Measurements from ENCODE around the gene AP3B2.
A peak's percentile ranks its signal among the peaks of the same experiment; 100 is the strongest.
"Not testable (repeated sequence)": the region's sequence is repeated elsewhere in the genome, so short reads cannot be mapped to it uniquely, and the experiment has no call there.

Gene AP3B2

GRCh38 chr15:82655606-82656005, 54.1 kb downstream of the AP3B2 start:
- H3K27ac ChIP-seq = no peak overlapping the region

DNA sequence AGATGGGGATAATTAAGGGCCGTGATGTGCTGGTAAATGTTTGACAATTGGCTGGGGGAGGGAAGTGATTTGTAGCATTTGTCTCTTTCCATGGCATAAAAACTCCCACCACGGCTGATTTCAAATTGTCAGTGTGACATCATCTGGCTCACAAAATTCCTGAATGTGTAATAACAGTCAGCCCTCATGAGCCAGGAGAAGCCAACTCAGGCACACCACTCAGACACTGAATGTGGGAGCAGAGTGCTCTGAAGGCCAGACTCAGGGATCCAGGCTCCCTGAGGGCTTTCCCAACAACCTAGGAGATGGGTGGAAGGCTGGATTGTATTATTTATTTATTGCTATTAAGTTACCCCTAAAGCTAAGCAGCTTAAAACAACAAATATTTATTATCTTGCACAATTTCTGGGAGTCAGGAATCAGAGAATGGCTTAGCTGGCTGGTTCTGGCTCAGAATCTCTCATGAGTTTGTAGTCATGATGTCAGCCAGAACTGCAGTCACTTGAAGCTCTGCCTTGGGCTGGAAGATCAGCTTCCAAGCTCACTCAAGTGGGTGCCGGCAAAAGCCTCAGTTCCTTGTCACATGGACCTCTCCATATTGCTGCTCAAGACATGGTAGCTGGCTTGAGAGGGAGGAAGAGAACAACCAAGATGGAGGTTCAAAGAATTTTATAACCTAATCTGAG, 56.0 kb downstream of the AP3B2 start:
- Histone ChIP-seq H3K27ac (no peak overlapping the region), H3K4me3 (no peak overlapping the region)

More at GRCh38 chr15:82655606-82656005, 54.1 kb downstream of the AP3B2 start:
- H3K4me3 ChIP-seq = no peak overlapping the region

DNA sequence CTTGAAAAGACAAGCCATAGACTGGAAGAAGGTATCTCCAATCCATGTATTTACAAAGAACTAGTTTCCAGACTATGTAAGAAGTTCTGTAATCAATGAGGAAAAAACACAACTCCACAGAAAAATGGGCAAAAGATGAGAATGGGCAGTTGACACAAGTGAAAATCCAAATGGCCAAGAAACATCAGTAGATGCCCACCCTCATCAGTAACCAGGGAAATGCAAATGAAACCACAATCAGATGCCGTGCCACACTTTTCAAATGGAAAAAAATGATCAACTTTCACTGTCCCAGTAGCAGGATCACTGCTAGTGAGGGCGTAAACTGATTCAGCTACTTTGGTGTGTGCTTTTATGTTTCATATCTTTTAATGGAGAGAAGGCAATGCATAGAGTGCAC, 58.0 kb downstream of the AP3B2 start:
- no peak overlapping the region for H3K27ac ChIP-seq
- H3K4me3 ChIP-seq = no peak overlapping the region

- Histone ChIP-seq H3K4me3 (no peak overlapping the region), H3K27ac (no peak overlapping the region)
Observed at GRCh38 chr15:82650046-82650670, 59.5 kb downstream of the AP3B2 start.

- Histone ChIP-seq H3K27ac (no peak overlapping the region), H3K4me3 (no peak overlapping the region)
Observed at GRCh38 chr15:82649226-82649999, 60.3 kb downstream of the AP3B2 start.

GRCh38 chr15:82648257-82649103, 61.2 kb downstream of the AP3B2 start:
- peak overlapping the region in 6 of 7 experiments; percentile 26 to 52 (median 37) for H3K4me3 ChIP-seq
- H3K27ac ChIP-seq = peak overlapping the region in 6 of 21 experiments; percentile 8 to 76 (median 20)

DNA sequence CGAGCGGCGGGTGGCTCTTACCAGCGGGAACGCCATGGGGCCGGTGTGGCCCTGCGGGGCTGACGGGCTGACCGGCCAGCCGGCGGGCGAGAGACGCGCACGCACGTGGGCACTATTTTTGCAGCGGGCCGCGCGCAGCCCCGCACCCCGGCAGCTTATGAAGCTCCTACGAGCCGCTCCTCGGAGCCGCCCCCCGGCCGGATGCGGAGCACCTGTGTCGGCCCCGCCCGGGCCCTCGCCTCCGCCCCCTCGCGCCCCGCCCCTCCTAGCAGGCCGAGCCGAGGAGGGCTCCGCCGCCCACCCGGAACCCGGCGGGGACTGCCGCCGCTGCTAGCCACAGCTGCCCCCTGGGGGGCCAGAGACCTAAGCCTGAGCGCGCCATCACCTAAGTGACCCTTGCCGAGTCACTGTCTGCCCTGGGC, 61.8 kb downstream of the AP3B2 start:
- H3K27ac ChIP-seq = peak overlapping the region in 6 of 21 experiments; percentile 8 to 76 (median 20)
- peak overlapping the region; percentile 26 to 52 (median 34) for H3K4me3 ChIP-seq

GRCh38 chr15:82647045-82647834, 62.4 kb downstream of the AP3B2 start, which contains the start of gene CPEB1:
Gene CPEB1, minus strand, starts transcription at chr15:82647363. Its CDS starts 18,904 bp downstream, at chr15:82628459.
- peak within 1 kb of the TSS in 6 of 21 experiments; percentile 8 to 76 (median 26) for H3K27ac ChIP-seq
- peak within 1 kb of the TSS; percentile 26 to 52 (median 34) for H3K4me3 ChIP-seq

- Histone ChIP-seq H3K27ac (peak overlapping the region in 1 of 21 experiments; percentile 76), H3K4me3 (peak overlapping the region in 2 of 7 experiments; percentile 33 to 52)
Observed at GRCh38 chr15:82646250-82647044, 63.2 kb downstream of the AP3B2 start.

DNA sequence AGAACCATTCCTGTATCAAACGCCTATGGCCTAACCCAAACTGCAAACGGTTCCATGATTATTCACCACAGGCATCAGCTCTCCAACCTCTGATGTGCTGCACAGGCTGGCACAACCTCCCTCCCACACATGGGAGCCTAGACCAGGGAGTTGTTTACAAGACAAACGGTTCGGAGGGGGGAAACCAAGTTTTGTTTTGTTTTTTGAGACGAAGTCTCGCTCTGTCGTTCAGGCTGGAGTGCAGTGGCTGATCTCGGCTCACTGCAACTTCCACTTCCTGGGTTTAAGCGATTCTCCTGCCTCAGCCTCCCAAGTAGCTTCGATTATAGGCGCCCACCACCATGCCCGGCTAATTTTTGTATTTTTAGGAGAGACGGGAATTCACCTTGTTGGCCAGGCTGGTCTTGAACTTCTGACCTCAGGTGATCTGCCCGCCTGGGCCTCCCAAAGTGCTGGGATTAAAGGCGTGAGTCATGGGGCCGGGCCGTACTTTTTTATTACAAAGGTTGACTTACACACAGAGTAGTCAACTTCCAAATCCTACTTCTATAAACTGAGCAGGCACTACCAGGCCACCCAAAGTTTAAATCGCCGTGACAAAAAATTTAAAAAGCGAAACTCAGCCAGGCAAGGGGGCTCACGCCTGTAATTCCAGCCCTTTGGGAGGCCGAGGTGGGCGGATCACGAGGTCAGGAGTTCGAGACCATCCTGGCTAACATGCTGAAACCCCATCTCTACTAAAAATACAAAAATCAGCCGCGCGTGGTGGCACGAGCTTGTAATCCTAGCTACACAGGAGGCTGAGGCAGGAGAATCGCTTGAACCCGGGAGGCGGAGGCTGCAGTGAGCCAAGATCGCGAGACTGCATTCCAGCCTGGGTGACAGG, 64.5 kb downstream of the AP3B2 start:
- H3K4me3 ChIP-seq, H3K27ac ChIP-seq: not testable (repeated sequence)

GRCh38 chr15:82643992-82644391, 65.7 kb downstream of the AP3B2 start:
- Histone ChIP-seq H3K4me3 (no peak overlapping the region), H3K27ac (no peak overlapping the region)

- no peak overlapping the region for H3K27ac ChIP-seq
Observed at GRCh38 chr15:82642656-82643055, 67.0 kb downstream of the AP3B2 start.

DNA sequence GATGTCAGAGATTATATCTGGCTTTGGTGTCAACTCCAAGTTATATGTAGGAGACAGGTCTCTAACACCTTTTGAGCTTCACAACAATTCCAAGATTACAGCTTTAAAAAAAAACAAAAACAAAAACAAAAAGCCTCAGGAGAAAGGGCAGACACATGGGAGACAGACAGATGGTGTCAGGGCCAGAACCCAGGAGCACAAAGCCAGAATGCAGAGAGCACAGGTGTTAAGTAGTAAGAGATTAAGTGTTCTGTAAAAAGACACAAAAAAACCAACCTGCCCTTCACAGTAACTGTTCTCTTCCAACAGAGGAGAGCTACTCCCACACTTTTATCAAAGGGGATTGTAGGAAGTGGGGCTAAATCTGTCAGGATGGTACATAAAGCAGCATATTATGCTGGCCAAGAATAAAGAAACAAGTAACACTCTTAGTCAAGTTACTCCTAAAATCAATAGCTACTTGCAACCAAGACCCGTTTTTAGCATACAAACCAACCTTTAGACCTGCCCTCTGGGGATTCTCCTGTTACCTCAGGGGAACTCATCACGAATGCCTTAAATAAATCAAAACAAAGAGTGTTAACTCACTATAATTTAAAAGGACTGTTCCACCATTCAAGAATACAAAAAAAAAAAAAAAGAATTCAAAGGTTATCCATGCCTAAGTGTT, 68.4 kb downstream of the AP3B2 start:
- H3K4me3 ChIP-seq = no peak overlapping the region

More at GRCh38 chr15:82642656-82643055, 67.0 kb downstream of the AP3B2 start:
- H3K4me3 ChIP-seq = no peak overlapping the region

GRCh38 chr15:82640672-82641071, 69.0 kb downstream of the AP3B2 start:
- no peak overlapping the region for H3K4me3 ChIP-seq
- no peak overlapping the region for H3K27ac ChIP-seq

More for the DNA sequence above, 68.4 kb downstream of the AP3B2 start:
- H3K27ac ChIP-seq = no peak overlapping the region

- Histone ChIP-seq H3K4me3 (no peak overlapping the region), H3K27ac (no peak overlapping the region)
Observed at GRCh38 chr15:82635798-82636197, 73.9 kb downstream of the AP3B2 start.

DNA sequence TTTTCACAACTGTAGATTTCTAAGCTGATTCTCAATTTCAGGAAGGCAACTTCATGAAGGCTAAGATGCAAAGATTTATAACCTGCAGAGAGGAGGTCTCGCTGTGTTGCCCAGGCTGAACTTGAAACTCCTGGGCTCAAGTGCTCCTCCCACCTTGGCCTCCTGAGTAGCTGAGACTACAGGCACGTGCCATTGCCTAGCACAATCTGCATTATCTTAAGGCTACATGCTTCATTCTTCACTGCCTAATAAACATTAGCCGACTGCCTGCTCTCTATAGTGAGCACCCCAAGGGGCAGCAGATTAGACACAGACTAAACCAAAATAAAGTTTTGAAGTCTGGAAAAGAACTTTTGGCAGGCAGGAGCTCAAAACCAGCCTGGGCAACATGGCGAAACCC, 79.6 kb downstream of the AP3B2 start:
- Histone ChIP-seq H3K27ac (no peak overlapping the region), H3K4me3 (no peak overlapping the region)
